H1 (cell line): ENCODE measurements around the gene RRP7A. TPM values are rescaled to one million over a fixed set of nuclear protein-coding genes. Genes with fewer than 3 reads are reported as not detected.

ENCODE experiments used
- CTCF ChIA-PET: fragments of 300-600 bp; sonication (Branson Sonifier 250); formaldehyde crosslinking; loops from one replicate; lab custom pipeline; 2021; ENCODE audit not compliant: partially characterized antibody; lab: Charles Lee
- POLR2A ChIA-PET: fragments of 300-600 bp; sonication (Branson Sonifier 250); formaldehyde crosslinking; loops from one replicate; lab custom pipeline; 2021; ENCODE audit warnings: inconsistent platforms; ENCODE audit not compliant: partially characterized antibody; lab: Charles Lee
- DNase-seq, 2 experiments: peaks; one replicate each; pipeline versions ENCODE4 v3.0.0 to v3.0.0-alpha.2; 2010 to 2022; ENCODE audit warnings: low spot score in 2 of 2, low read depth in 1 of 2, mixed read lengths in 1 of 2
- FAIRE-seq: peaks from 2 replicates; lab custom pipeline; 2011; peaks lifted over from hg19 to GRCh38; lab: Jason Lieb, UNC
- H2AFZ ChIP-seq: 2 replicates; pipeline ENCODE4 v1.8.1; 2012; ENCODE audit warnings: low read length, inconsistent platforms
- H2AK5ac ChIP-seq: 2 replicates; pipeline ENCODE4 v1.6.1; 2013; ENCODE audit warnings: low read depth, low read length
- H2BK120ac ChIP-seq: replicated peaks from 2 replicates; pipeline ENCODE3; 2013; ENCODE audit warnings: low read depth, low read length, inconsistent platforms
- H2BK12ac ChIP-seq: 2 replicates; pipeline ENCODE4 v1.6.1; 2013; ENCODE audit warnings: low read depth, low read length
- H2BK15ac ChIP-seq: 2 replicates; pipeline ENCODE4 v1.6.1; 2013; ENCODE audit warnings: low read length
- H2BK20ac ChIP-seq: 2 replicates; pipeline ENCODE4 v1.6.1; 2013; ENCODE audit warnings: low read length
- H2BK5ac ChIP-seq: 2 replicates; pipeline ENCODE4 v1.6.1; 2013; ENCODE audit warnings: low read depth, low read length
- H3K14ac ChIP-seq: 2 replicates; pipeline ENCODE4 v1.6.1; 2013; ENCODE audit warnings: inconsistent platforms; ENCODE audit not compliant: insufficient read length
- H3K18ac ChIP-seq: 2 replicates; pipeline ENCODE4 v1.6.1; 2013; ENCODE audit warnings: low read length; ENCODE audit errors: extremely low read depth
- H3K23ac ChIP-seq: 2 replicates; pipeline ENCODE4 v1.6.1; 2013; ENCODE audit warnings: inconsistent platforms; ENCODE audit not compliant: insufficient read length
- H3K23me2 ChIP-seq: 2 replicates; pipeline ENCODE4 v1.6.1; 2013; ENCODE audit warnings: low read depth, low read length
- H3K27ac ChIP-seq: 2 replicates; pipeline ENCODE4 v1.6.1; 2011; ENCODE audit warnings: low read depth, low read length, inconsistent platforms
- H3K27me3 ChIP-seq, 4 experiments: replicated peaks in 1 of 4; 1 replicate in 1 of 4; 2 replicates in 3 of 4; pipeline versions ENCODE4 v1.6.1 to v1.8.1; 2011 to 2013; ENCODE audit warnings: low read length in 3 of 4, mild to moderate bottlenecking in 3 of 4, inconsistent platforms in 2 of 4, mixed read lengths in 2 of 4, moderate library complexity in 1 of 4; ENCODE audit not compliant: control insufficient read depth in 3 of 4, insufficient read depth in 3 of 4; ENCODE audit errors: extremely low read depth in 1 of 4
- H3K36me3 ChIP-seq, 4 experiments: 2 replicates each; pipeline versions ENCODE4 v1.6.1 to v1.8.1; 2011 to 2013; ENCODE audit warnings: mild to moderate bottlenecking in 4 of 4, low read length in 3 of 4, moderate library complexity in 2 of 4, control low read depth in 1 of 4, inconsistent platforms in 1 of 4; ENCODE audit not compliant: insufficient read depth in 4 of 4, control insufficient read depth in 2 of 4
- H3K4ac ChIP-seq: replicated peaks from 2 replicates; pipeline ENCODE3; 2013; ENCODE audit warnings: low read length, low read depth, mixed read lengths, inconsistent platforms; ENCODE audit not compliant: insufficient read length
- H3K4me1 ChIP-seq, 4 experiments: replicated peaks in 1 of 4; 1 replicate in 1 of 4; 2 replicates in 3 of 4; pipeline versions ENCODE4 v1.6.1 to v1.8.1; 2011 to 2013; ENCODE audit warnings: low read length in 3 of 4, inconsistent platforms in 2 of 4, mixed read lengths in 1 of 4; ENCODE audit not compliant: insufficient read depth in 4 of 4, control insufficient read depth in 3 of 4
- H3K4me2 ChIP-seq, 2 experiments: 2 replicates each; pipeline versions ENCODE4 v1.6.1 to v1.8.1; 2011 to 2013; ENCODE audit warnings: low read depth in 2 of 2, low read length in 2 of 2, control low read depth in 1 of 2, inconsistent platforms in 1 of 2, mild to moderate bottlenecking in 1 of 2; ENCODE audit not compliant: insufficient read depth in 1 of 2
- H3K4me3 ChIP-seq, 4 experiments: fragments of 200-600, 300-600 bp in 1 of 4; sonication (generic), shearing (Covaris generic), sonication (Bioruptor Twin) in 1 of 4; 2 replicates each; pipeline versions ENCODE4 v1.5.1 to v1.8.1; 2011 to 2016; ENCODE audit warnings: low read length in 4 of 4, low read depth in 3 of 4, control low read depth in 2 of 4, inconsistent platforms in 2 of 4, mild to moderate bottlenecking in 2 of 4, mixed read lengths in 1 of 4, moderate library complexity in 1 of 4; ENCODE audit not compliant: insufficient read depth in 2 of 4; ENCODE audit errors: extremely low read depth in 1 of 4
- H3K56ac ChIP-seq: replicated peaks from 2 replicates; pipeline ENCODE3; 2013; ENCODE audit warnings: low read depth, mild to moderate bottlenecking, mixed read lengths, low read length, inconsistent platforms; ENCODE audit not compliant: insufficient read length
- H3K79me1 ChIP-seq: 2 replicates; pipeline ENCODE4 v1.6.1; 2013; ENCODE audit warnings: low read depth, low read length, control low read depth
- H3K79me2 ChIP-seq, 2 experiments: 2 replicates each; pipeline versions ENCODE4 v1.6.1 to v1.8.1; 2012 to 2013; ENCODE audit warnings: low read length in 2 of 2, mild to moderate bottlenecking in 2 of 2, inconsistent platforms in 1 of 2; ENCODE audit not compliant: insufficient read depth in 2 of 2, control insufficient read depth in 1 of 2
- H3K9ac ChIP-seq, 4 experiments: replicated peaks in 1 of 4; 1 replicate in 1 of 4; 2 replicates in 3 of 4; pipeline versions ENCODE4 v1.6.1 to v1.8.1; 2011 to 2013; ENCODE audit warnings: low read depth in 3 of 4, low read length in 3 of 4, control low read depth in 2 of 4, mild to moderate bottlenecking in 2 of 4, moderate library complexity in 2 of 4, inconsistent platforms in 1 of 4; ENCODE audit errors: extremely low read depth in 1 of 4
- H3K9me3 ChIP-seq, 2 experiments: 2 replicates each; pipeline versions ENCODE4 v1.6.1 to v1.8.1; 2012 to 2013; ENCODE audit warnings: mild to moderate bottlenecking in 2 of 2, moderate library complexity in 2 of 2, control low read depth in 1 of 2, inconsistent platforms in 1 of 2, low read depth in 1 of 2, low read length in 1 of 2, mixed read lengths in 1 of 2; ENCODE audit not compliant: insufficient read depth in 2 of 2
- H4K20me1 ChIP-seq, 2 experiments: replicated peaks in 1 of 2; 2 replicates each; pipeline versions ENCODE3 to v1.8.1; 2011 to 2013; ENCODE audit warnings: inconsistent platforms in 2 of 2, low read length in 2 of 2, mild to moderate bottlenecking in 1 of 2; ENCODE audit not compliant: insufficient read depth in 2 of 2, control insufficient read depth in 1 of 2
- H4K5ac ChIP-seq: 2 replicates; pipeline ENCODE4 v1.6.1; 2013; ENCODE audit warnings: low read length, low read depth, mixed read lengths, inconsistent platforms; ENCODE audit not compliant: insufficient read length
- H4K8ac ChIP-seq: 2 replicates; pipeline ENCODE4 v1.8.0; 2013; ENCODE audit warnings: mild to moderate bottlenecking, moderate library complexity, low read length, inconsistent platforms; ENCODE audit not compliant: insufficient read depth; ENCODE audit errors: extremely low read depth
- H4K91ac ChIP-seq: replicated peaks from 2 replicates; pipeline ENCODE3; 2013; ENCODE audit warnings: low read length, mixed read lengths, inconsistent platforms; ENCODE audit not compliant: insufficient read length
- BRCA1 ChIP-seq: IDR thresholded peaks from 2 replicates; pipeline ENCODE4 v1.6.1; 2012; ENCODE audit warnings: low read depth, low read length, improper control_type of control experiment
- CBX5 ChIP-seq: fragments of 300-800, 300-1000 bp; sonication (generic); IDR thresholded peaks from 2 replicates; pipeline ENCODE4 v1.7.1; 2016; ENCODE audit warnings: antibody characterized with exemption, low read length, low read depth
- CBX8 ChIP-seq: fragments of 300-800, 300-1000 bp; sonication (generic); IDR thresholded peaks from 2 replicates; pipeline ENCODE4 v1.7.1; 2016; ENCODE audit warnings: low read depth, low read length, borderline replicate concordance
- CEBPB ChIP-seq: IDR thresholded peaks from 2 replicates; pipeline ENCODE4 v1.6.1; 2012; ENCODE audit warnings: low read depth, low read length
- CREB1 ChIP-seq: IDR thresholded peaks from 2 replicates; pipeline ENCODE4 v1.6.1; 2012; ENCODE audit warnings: inconsistent platforms
- CTBP2 ChIP-seq: IDR thresholded peaks from 2 replicates; pipeline ENCODE4 v1.7.0; 2011; ENCODE audit warnings: borderline replicate concordance, mild to moderate bottlenecking, moderate library complexity, mixed read lengths, low read length; ENCODE audit not compliant: insufficient read depth, insufficient read length
- EGR1 ChIP-seq: IDR thresholded peaks from 2 replicates; pipeline ENCODE4 v1.6.1; 2011; ENCODE audit warnings: low read depth, low read length, borderline replicate concordance
- FOSL1 ChIP-seq: IDR thresholded peaks from 2 replicates; pipeline ENCODE4 v1.6.1; 2011; ENCODE audit warnings: mild to moderate bottlenecking, low read depth, low read length, moderate library complexity; ENCODE audit not compliant: insufficient read depth
- JUN ChIP-seq: IDR thresholded peaks from 2 replicates; pipeline ENCODE4 v1.6.1; 2011; ENCODE audit warnings: low read depth, mild to moderate bottlenecking, improper control_type of control experiment, low read length
- JUND ChIP-seq: IDR thresholded peaks from 2 replicates; pipeline ENCODE4 v1.6.1; 2011; ENCODE audit warnings: mild to moderate bottlenecking, improper control_type of control experiment, low read length
- KDM1A ChIP-seq: fragments of 200-600, 300-600 bp; sonication (generic); IDR thresholded peaks from 2 replicates; pipeline ENCODE4 v1.7.1; 2016; ENCODE audit warnings: mild to moderate bottlenecking, low read length, borderline replicate concordance
- NRF1 ChIP-seq: IDR thresholded peaks from 2 replicates; pipeline ENCODE4 v1.6.1; 2011; ENCODE audit warnings: mild to moderate bottlenecking, low read depth, low read length, improper control_type of control experiment
- RAD21 ChIP-seq, 2 experiments: IDR thresholded peaks in 1 of 2; conservative IDR thresholded peaks in 1 of 2; 2 replicates each; pipeline ENCODE4 v1.6.1; 2011; ENCODE audit warnings: low read depth in 2 of 2, low read length in 2 of 2, improper control_type of control experiment in 1 of 2, inconsistent platforms in 1 of 2, mild to moderate bottlenecking in 1 of 2, moderate library complexity in 1 of 2
- RXRA ChIP-seq: IDR thresholded peaks from 2 replicates; pipeline ENCODE4 v1.6.1; 2011; ENCODE audit warnings: low read depth, mild to moderate bottlenecking, low read length, moderate library complexity; ENCODE audit not compliant: insufficient read depth
- SP1 ChIP-seq: IDR thresholded peaks from 2 replicates; pipeline ENCODE4 v1.6.1; 2011; ENCODE audit warnings: low read depth, low read length
- WGBS, 2 experiments: shearing (Covaris generic) in 1 of 2; methylation state at CpG; one replicate each; pipeline versions ENCODE4 v1.1.6 to v1.1.7; 2013 to 2015; ENCODE audit warnings: low lambda C conversion rate in 2 of 2, mixed read lengths in 2 of 2, inconsistent platforms in 1 of 2, low coverage in 1 of 2, missing lambda C conversion rate in 1 of 2; ENCODE audit not compliant: insufficient replicate concordance in 2 of 2, insufficient coverage in 1 of 2, insufficient read length in 1 of 2; ENCODE audit errors: extremely low coverage in 1 of 2, missing lambda C conversion rate in 1 of 2; 5-methylcytosine and 5-hydroxymethylcytosine counted together
- polyA plus RNA-seq, 7 experiments: library from polyadenylated mRNA; depleted of rRNA in 3 of 7; stranded (reverse) in 5 of 7; unstranded in 2 of 7; fragments of >200 nt in 5 of 7; fragments of 200-250 nt in 2 of 7; gene quantifications; 1 replicate in 5 of 7; 2 replicates in 1 of 7; 4 replicates in 1 of 7; pipeline versions ENCODE4 v1.2.1 to v1.2.3, GENCODE V29; 2011 to 2013; ENCODE audit warnings: missing spikeins in 2 of 7, mixed read lengths in 2 of 7
- total RNA-seq: library from RNA; stranded (reverse); fragmentation: NEBNext Ultra II Directional; extraction: Animal tissue kit (Norgen Biotek cat#: 25700); gene quantifications from 2 replicates; pipeline ENCODE4 v1.2.1, GENCODE V29; 2021

RRP7A gene
- total and polyA plus RNA-seq, 2 of the 8 experiments (the other 6 are each of a cell fraction or from before 2014, with no cell fraction given) = 18.4 to 49.0 TPM

GRCh38 chr22:42536166-42536565 is 16.6 kb upstream of the RRP7A start:
- Histone ChIP-seq H3K23ac (no peak overlapping the region), H2BK20ac (no peak overlapping the region), H4K8ac (no peak overlapping the region), H3K36me3 (no peaks in the 10 kb centered on the region), H3K9me3 (no peaks in the 10 kb centered on the region), H3K4me2 (no peak overlapping the region), H3K4ac (no peak overlapping the region), H2AK5ac (no peak overlapping the region), H2BK120ac (no peak overlapping the region), H3K4me1 (no peaks in the 10 kb centered on the region), H2BK12ac (no peak overlapping the region), H4K5ac (no peak overlapping the region), H3K27ac (no peak overlapping the region), H3K18ac (no peak overlapping the region), H3K9ac (no peak overlapping the region), H2BK5ac (no peak overlapping the region), H2AFZ (no peak overlapping the region), H2BK15ac (no peak overlapping the region), H3K23me2 (no peaks in the 10 kb centered on the region), H3K79me1 (no peaks in the 10 kb centered on the region), H4K20me1 (no peaks in the 10 kb centered on the region), H4K91ac (no peak overlapping the region), H3K79me2 (no peaks in the 10 kb centered on the region), H3K56ac (no peak overlapping the region), H3K27me3 (no peaks in the 10 kb centered on the region), H3K4me3 (no peak overlapping the region), H3K14ac (no peak overlapping the region)
- POLR2A ChIA-PET = interaction anchor here (0.7 kb wide), 1 partner anchor 220 kb away, joined by 3 read pairs; no protein-coding TSS in a partner anchor
- DNase-seq (no peak), FAIRE-seq (no peak)
- CTCF ChIA-PET = interaction anchor here (1.0 to 3.0 kb wide), 3 partner anchors 16 to 25 kb away, joined by 3 to 8 read pairs (median 5); no protein-coding TSS in a partner anchor
- WGBS, 2 experiments = 94% methylated on average over 7 of the region's 7 CpGs; no CpG with 5 or more reads in 1 of the 2 experiments
- TF ChIP-seq CTBP2 = no peak
- TF ChIP-seq FOSL1 = no peak
- no peak for TF ChIP-seq CBX8
- no peak for TF ChIP-seq NRF1
- TF ChIP-seq KDM1A = no peak
- TF ChIP-seq RXRA = no peak
- no peak for TF ChIP-seq CEBPB
- TF ChIP-seq CREB1 = no peak
- TF ChIP-seq RAD21 (IDR thresholded peaks at IDR 0.05 in 1 of 2, conservative IDR thresholded peaks at IDR 0.05 in 1 of 2; ENCODE audit: low read depth in 2 of 2, low read length in 2 of 2) = no peak
- TF ChIP-seq BRCA1 = no peak
- no peak for TF ChIP-seq CBX5
- no peak for TF ChIP-seq JUND
- TF ChIP-seq EGR1 = no peak
- no peak for TF ChIP-seq SP1
- TF ChIP-seq JUN = no peak
